DOHH2 (cell line): Measurements from ENCODE around the gene CCR2.

Experiments
- EZH2phosphoT487 ChIP-seq: fragments of 200-600 bp; sonication (generic); IDR thresholded peaks from 2 replicates; pipeline ENCODE4 v1.6.1; 2017; ENCODE audit warnings: borderline replicate concordance, mild to moderate bottlenecking, antibody characterized with exemption, low read length, moderate library complexity, mixed read lengths
- TF ChIP-seq, protein P1 (sequence below): fragments of 200-600 bp; sonication (generic); IDR thresholded peaks from one replicate; pipeline ENCODE4 v1.5.1; 2014; ENCODE audit warnings: antibody characterized with exemption, mild to moderate bottlenecking, low read depth, low read length; ENCODE audit not compliant: poor library complexity, severe bottlenecking

DNA sequence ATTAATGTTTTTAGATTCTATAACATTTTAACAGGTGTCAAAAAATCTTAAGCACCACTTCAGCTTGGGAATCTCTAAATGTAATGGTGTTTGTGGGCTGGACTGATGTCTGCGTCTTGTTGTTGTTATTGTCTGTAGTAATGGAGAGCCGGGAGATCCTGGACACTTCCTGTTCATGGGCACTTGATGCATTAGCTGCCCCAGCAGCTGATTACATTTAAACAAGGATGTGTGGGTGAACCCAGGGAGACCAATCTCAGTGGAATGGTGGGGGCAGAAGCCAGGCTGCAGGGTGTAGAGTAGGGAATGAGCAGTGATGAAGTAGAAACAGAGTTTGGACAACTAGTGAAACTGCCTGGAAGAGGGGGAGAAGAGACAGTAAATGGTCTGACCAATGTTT lies 45.2 kb downstream of the CCR2 start:
- TF ChIP-seq, protein P1, sequence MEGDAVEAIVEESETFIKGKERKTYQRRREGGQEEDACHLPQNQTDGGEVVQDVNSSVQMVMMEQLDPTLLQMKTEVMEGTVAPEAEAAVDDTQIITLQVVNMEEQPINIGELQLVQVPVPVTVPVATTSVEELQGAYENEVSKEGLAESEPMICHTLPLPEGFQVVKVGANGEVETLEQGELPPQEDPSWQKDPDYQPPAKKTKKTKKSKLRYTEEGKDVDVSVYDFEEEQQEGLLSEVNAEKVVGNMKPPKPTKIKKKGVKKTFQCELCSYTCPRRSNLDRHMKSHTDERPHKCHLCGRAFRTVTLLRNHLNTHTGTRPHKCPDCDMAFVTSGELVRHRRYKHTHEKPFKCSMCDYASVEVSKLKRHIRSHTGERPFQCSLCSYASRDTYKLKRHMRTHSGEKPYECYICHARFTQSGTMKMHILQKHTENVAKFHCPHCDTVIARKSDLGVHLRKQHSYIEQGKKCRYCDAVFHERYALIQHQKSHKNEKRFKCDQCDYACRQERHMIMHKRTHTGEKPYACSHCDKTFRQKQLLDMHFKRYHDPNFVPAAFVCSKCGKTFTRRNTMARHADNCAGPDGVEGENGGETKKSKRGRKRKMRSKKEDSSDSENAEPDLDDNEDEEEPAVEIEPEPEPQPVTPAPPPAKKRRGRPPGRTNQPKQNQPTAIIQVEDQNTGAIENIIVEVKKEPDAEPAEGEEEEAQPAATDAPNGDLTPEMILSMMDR = no peak
- TF ChIP-seq EZH2phosphoT487 = no peak
